HAP-1 (cell line): ENCODE measurements around the gene VSTM2L.
A peak's percentile ranks its signal among the peaks of the same experiment; 100 is the strongest.
"Not testable (repeated sequence)": the region's sequence is repeated elsewhere in the genome, so short reads cannot be mapped to it uniquely, and the experiment has no call there.

Experiments used
- DNase-seq, 2 experiments: peaks; one replicate each; pipeline ENCODE4 v3.0.0-alpha.2; 2016 to 2020; ENCODE audit warnings: low spot score in 2 of 2
- H3K27me3 ChIP-seq: fragments of 250-450 bp; sonication (Bioruptor Pico); 2 replicates; pipeline ENCODE4 v1.5.1; 2020; ENCODE audit warnings: low read depth, mild to moderate bottlenecking, moderate library complexity
- H3K36me3 ChIP-seq: fragments of 250-450 bp; sonication (Bioruptor Pico); replicated peaks from 2 replicates; pipeline ENCODE4 v1.5.1; 2020; ENCODE audit warnings: mild to moderate bottlenecking
- H3K4me1 ChIP-seq: fragments of 250-450 bp; sonication (Bioruptor Pico); 2 replicates; pipeline ENCODE4 v1.5.1; 2020; ENCODE audit warnings: mild to moderate bottlenecking
- H3K4me3 ChIP-seq: fragments of 250-450 bp; sonication (Bioruptor Pico); 2 replicates; pipeline ENCODE4 v1.5.1; 2020; ENCODE audit warnings: mild to moderate bottlenecking, moderate library complexity
- H3K9me3 ChIP-seq: fragments of 250-450 bp; sonication (Bioruptor Pico); 2 replicates; pipeline ENCODE4 v1.5.1; 2020; ENCODE audit warnings: mild to moderate bottlenecking, moderate library complexity
- in situ Hi-C: fragments of 300-500 bp; cut with MboI; formaldehyde crosslinking; loops from 3 replicates; pipeline ENCODE4 v1.14.3; 2020; ENCODE audit warnings: low sequenced_read_pairs, inconsistent platforms, mixed read lengths

VSTM2L gene

GRCh38 chr20:37947943-37948342 lies 45.0 kb downstream of the VSTM2L start:
- Histone ChIP-seq H3K9me3 (no peaks in the 10 kb centered on the region; the same call in 1 of the 2 replicates), H3K36me3 (no peaks in the 10 kb centered on the region), H3K4me3 (no peak overlapping the region), H3K4me1 (no peaks in the 10 kb centered on the region), H3K27me3 (0 out of 2 replicates have a peak, but pooled peaks cover 4% of the 10 kb centered on the region)
- in situ Hi-C loops: no loop called here
- no peak for DNase-seq

DNA sequence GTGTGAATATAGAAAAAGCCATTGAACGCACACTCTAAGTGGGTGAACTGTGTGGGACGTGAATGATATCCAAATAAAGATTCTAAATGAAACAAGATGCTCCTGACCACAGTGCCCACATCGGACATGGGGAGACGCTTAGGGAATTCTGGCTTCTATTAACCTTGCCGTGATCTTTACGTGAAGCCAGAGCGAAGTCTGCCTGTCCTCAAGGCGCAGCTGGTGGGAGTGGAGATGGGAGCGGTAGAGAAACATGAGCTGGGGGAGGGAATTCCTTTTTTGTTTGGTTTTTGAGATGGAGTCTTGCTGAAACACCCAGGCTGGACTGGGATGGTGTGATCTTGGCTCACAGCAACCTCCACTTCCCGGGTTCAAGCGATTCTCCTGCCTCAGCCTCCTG lies 46.0 kb downstream of the VSTM2L start:
- no peak for DNase-seq
- H3K4me1 ChIP-seq: no peaks in the 10 kb centered on the region
- no peak overlapping the region for H3K4me3 ChIP-seq
- no peaks in the 10 kb centered on the region; the same call in 1 of the 2 replicates for H3K9me3 ChIP-seq
- in situ Hi-C loops: no loop called here
- H3K27me3 ChIP-seq: 0 out of 2 replicates have a peak, but pooled peaks cover 4% of the 10 kb centered on the region
- H3K36me3 ChIP-seq: no peaks in the 10 kb centered on the region

GRCh38 chr20:37954190-37954589 lies 51.3 kb downstream of the VSTM2L start:
- H3K9me3 ChIP-seq: no peaks in the 10 kb centered on the region
- H3K4me3 ChIP-seq: no peak overlapping the region
- peaks cover 2% of the 10 kb centered on the region; the same call in 1 of the 2 replicates for H3K27me3 ChIP-seq
- H3K36me3 ChIP-seq: no peaks in the 10 kb centered on the region
- DNase-seq: no peak
- no peaks in the 10 kb centered on the region for H3K4me1 ChIP-seq
- in situ Hi-C loops: no loop called here

- Histone ChIP-seq H3K9me3 (no peaks in the 10 kb centered on the region), H3K36me3 (no peaks in the 10 kb centered on the region), H3K27me3 (peaks cover 2% of the 10 kb centered on the region; the same call in 1 of the 2 replicates), H3K4me3 (no peak overlapping the region), H3K4me1 (no peaks in the 10 kb centered on the region)
- no peak for DNase-seq
- in situ Hi-C loops: no loop called here
Measured at GRCh38 chr20:37954626-37955025, 51.7 kb downstream of the VSTM2L start.

DNA sequence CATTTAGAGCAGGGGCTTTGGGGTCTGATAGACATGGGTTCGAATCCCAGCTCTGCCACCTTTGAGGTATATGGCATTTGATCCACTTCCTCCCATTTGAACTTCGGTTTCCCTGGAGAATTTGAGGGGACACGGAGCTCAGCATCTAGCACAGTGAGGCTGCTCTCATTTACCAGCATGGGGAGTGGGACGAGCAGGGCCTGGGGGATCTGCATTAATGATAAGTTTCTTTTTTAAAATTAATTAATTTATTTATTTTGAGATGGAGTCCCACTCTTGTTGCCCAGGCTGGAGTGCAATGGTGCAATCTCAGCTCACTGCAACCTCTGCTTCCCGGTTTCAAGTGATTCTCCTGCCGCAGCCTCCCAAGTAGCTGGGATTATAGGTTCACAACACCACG lies 52.6 kb downstream of the VSTM2L start:
- no peak for DNase-seq
- no peaks in the 10 kb centered on the region for H3K9me3 ChIP-seq
- no peak overlapping the region for H3K4me3 ChIP-seq
- H3K27me3 ChIP-seq: peaks cover 2% of the 10 kb centered on the region; the same call in 1 of the 2 replicates
- in situ Hi-C loops: no loop called here
- H3K36me3 ChIP-seq: no peaks in the 10 kb centered on the region
- H3K4me1 ChIP-seq: no peaks in the 10 kb centered on the region

DNA sequence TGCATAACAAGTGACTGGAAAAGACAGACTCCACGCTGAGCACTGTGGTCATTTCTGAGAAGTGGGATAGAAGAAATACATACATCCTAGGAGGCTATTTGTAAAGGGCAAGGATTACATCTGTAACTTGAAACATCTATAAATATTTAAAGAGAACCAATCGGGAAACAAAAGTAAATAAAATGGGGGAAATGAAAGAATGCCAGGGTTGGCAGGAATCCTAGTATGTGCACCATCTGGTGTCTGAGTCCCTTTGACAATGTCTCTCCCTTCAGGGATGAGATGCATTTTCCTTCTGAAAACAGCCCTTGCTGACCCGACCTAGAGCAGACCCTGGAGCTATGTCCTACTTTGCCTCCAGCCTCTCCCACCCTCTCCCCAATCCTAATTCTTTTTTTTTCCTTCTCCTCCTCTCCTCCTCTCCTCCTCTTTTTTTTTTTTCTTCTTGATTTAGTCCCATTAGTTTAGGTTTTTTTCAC lies 53.2 kb downstream of the VSTM2L start:
- Histone ChIP-seq H3K9me3 (no peaks in the 10 kb centered on the region), H3K36me3 (no peaks in the 10 kb centered on the region), H3K4me1 (no peaks in the 10 kb centered on the region), H3K27me3 (peaks cover 2% of the 10 kb centered on the region; the same call in 1 of the 2 replicates), H3K4me3 (no peak overlapping the region)
- in situ Hi-C loops: no loop called here
- DNase-seq: no peak

DNA sequence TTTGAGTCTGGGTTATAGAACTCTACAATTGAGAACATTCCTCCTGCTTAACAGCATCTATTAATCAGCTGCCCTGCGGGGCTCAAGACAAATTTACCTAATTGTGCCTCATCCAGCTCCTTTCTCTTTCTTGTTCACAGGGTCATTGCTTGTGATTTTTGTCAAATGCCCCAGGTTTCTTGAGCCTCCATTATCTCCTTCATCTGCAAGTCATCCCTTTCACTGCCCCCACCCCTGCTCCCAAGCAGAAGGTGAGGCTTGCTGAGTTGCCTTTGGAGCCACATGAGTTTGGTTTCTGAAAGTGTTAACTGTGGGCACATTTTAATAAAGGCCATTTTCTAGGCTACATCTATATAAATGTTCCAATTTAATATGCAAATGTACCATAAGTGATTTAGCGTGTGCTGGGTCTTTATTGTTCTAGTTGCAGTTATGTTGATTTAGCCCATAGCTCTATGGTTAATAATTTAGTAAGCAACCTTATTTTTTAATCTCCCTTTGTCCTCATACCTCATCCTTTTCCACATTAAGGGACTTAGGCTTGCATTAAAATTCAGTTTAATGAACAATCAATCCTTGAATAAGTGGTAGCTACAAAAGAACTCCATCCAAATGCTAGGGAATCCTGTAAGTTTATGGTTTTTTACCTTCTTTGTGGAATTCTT lies 56.1 kb downstream of the VSTM2L start:
- no peak for DNase-seq
- in situ Hi-C loops: no loop called here
- Histone ChIP-seq H3K4me1 (no peaks in the 10 kb centered on the region), H3K9me3 (no peaks in the 10 kb centered on the region), H3K27me3 (peaks cover 2% of the 10 kb centered on the region; the same call in 1 of the 2 replicates), H3K4me3 (no peak overlapping the region), H3K36me3 (no peaks in the 10 kb centered on the region)

- Histone ChIP-seq H3K4me3 (no peak overlapping the region), H3K9me3 (no peaks in the 10 kb centered on the region), H3K4me1 (no peaks in the 10 kb centered on the region), H3K36me3 (no peaks in the 10 kb centered on the region), H3K27me3 (peaks cover 7% of the 10 kb centered on the region; the same call in 1 of the 2 replicates)
- no peak for DNase-seq
- in situ Hi-C loops: no loop called here
Measured at GRCh38 chr20:37961066-37961465, 58.1 kb downstream of the VSTM2L start.

DNA sequence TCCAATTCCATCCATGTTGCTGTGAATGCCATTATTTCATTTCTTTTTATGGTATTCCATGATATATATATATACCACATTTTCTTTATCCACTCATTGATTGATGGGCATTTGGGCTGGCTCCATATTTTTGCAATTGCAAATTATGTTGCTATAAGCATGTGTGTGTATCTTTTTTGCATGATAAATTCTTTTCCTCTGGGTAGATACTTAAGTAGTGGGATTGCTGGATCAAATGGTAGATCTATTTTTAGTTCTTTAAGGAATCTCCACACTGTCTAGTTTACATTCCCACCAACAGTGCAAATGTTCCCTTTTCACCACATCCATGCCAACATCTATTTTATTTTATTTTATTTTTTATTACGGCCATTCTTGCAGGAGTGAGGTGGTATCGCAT lies 60.6 kb downstream of the VSTM2L start:
- DNase-seq, H3K27me3 ChIP-seq, H3K4me3 ChIP-seq, H3K9me3 ChIP-seq, H3K36me3 ChIP-seq, in situ Hi-C loops, H3K4me1 ChIP-seq: not testable (repeated sequence)

DNA sequence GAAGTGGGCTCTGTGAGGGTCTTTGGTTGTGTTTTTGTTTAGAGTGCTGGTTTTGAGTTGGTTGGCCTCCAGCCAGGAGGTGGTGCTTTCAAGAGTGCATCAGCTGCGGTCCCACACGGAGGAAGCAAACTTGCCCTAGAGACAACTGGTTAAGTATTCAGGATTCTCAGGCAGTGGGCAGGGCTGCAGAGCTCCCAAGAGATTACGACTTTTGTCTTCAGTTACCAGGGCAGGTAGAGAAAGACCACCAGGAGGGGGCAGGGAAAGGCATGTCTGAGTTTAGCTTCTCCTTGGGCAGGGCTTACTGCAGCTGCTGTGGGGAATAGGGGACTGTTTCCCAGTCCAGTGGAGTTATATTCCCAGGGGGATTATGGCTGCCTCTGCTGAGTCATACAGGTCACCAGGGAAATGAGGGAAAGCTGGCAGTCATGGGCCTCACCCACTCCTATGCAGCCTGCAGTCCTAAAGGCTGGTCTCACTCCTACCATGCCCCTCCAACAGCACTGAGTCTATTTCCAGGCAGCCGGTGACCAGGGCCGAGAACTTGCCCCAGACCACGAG lies 66.0 kb downstream of the VSTM2L start:
- in situ Hi-C loops: no loop called here
- no peaks in the 10 kb centered on the region for H3K36me3 ChIP-seq
- peak in 1 of 2 experiments; percentile 40 for DNase-seq
- 0 out of 2 replicates have a peak, but pooled peaks cover 5% of the 10 kb centered on the region for H3K27me3 ChIP-seq
- H3K4me3 ChIP-seq: no peak overlapping the region
- H3K9me3 ChIP-seq: no peaks in the 10 kb centered on the region
- no peaks in the 10 kb centered on the region; the same call in 1 of the 2 replicates for H3K4me1 ChIP-seq

DNA sequence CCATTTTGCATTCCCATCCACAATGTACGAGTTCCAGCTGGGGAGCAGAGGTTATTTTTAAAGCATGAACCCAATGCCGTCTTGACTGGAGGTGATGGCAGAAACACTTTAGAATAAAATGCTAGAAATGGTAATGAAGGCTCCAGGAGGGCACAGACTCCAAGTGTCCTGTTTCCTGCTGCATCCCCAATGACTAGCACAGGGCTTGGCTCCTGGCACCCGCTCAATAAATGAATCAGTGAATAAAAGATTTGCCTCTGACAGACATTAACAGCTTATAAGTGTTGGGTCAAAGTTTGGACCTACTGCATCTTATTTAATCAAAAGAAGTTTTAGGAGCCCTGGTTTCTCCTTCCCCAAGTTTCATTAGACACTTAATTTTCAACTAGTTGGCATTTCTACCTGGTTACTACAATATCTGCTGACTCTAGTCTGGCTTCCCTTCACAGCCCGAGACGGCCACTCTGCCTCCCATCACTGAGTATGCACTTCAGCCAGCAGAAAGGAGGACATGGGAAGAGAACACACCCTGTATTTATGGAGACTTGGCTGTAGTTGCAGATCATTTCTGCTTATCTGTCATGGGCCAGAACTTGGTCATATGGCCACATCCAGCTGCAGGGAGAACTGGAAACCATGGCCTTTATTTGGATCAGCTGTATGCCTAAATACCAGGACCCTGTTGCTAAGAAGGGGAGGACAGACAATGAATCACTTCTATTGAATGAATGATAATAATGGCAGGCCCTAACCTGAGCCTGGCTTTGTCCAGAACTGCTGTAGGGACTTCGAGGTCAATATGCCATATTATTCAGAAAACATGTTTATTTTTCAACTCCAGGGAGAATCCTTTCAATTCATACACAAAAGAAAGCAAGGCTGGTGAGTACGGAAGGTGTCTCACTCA lies 67.3 kb downstream of the VSTM2L start:
- no peaks in the 10 kb centered on the region; the same call in 1 of the 2 replicates for H3K4me1 ChIP-seq
- no peak for DNase-seq
- in situ Hi-C loops: no loop called here
- H3K27me3 ChIP-seq: no peaks in the 10 kb centered on the region
- no peak overlapping the region for H3K4me3 ChIP-seq
- H3K36me3 ChIP-seq: no peaks in the 10 kb centered on the region
- H3K9me3 ChIP-seq: no peaks in the 10 kb centered on the region

DNA sequence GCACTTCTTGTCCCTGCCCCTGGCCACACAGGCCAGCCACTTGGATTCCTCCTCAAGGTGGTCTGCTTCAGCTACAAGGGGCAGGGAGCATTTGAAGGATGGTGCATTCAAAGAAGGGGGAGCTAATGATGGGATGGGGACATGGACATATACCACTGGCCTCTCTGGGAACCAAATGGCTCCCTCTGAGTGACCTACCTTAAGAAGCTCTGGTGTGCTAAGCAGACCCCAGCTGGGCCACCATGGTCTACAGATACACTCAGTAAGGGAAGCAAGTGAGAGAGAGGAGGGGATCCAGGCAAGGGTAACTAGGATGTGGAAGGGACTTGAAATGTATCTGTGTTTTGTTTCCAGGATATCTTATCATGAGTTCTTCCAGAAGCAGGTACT lies 67.9 kb downstream of the VSTM2L start:
- Histone ChIP-seq H3K4me1 (no peaks in the 10 kb centered on the region; the same call in 1 of the 2 replicates), H3K9me3 (no peaks in the 10 kb centered on the region), H3K27me3 (no peaks in the 10 kb centered on the region), H3K36me3 (no peaks in the 10 kb centered on the region), H3K4me3 (no peak overlapping the region)
- no peak for DNase-seq
- in situ Hi-C loops: no loop called here

- in situ Hi-C loops: no loop called here
- DNase-seq: no peak
- Histone ChIP-seq H3K27me3 (no peaks in the 10 kb centered on the region), H3K4me3 (no peak overlapping the region), H3K36me3 (no peaks in the 10 kb centered on the region), H3K4me1 (no peaks in the 10 kb centered on the region; the same call in 1 of the 2 replicates), H3K9me3 (no peaks in the 10 kb centered on the region)
Measured at GRCh38 chr20:37971561-37972127, 68.7 kb downstream of the VSTM2L start.
